Kidney epithelial cell (primary cell): ENCODE measurements around the gene RAP1A. TPM values are rescaled to one million over a fixed set of nuclear protein-coding genes. Genes with fewer than 3 reads are reported as not detected.

Source experiments
- DNase-seq: peaks from one replicate; pipeline ENCODE4 v3.0.0-alpha.2; 2010; ENCODE audit warnings: low read depth
- H3K27me3 ChIP-seq: 2 replicates; pipeline ENCODE4 v1.6.0; 2011; ENCODE audit warnings: low read length; ENCODE audit not compliant: control insufficient read depth, insufficient read depth
- H3K36me3 ChIP-seq: 2 replicates; pipeline ENCODE4 v1.5.1; 2011; ENCODE audit warnings: low read length; ENCODE audit not compliant: control insufficient read depth, insufficient read depth
- H3K4me3 ChIP-seq: 2 replicates; pipeline ENCODE4 v1.5.1; 2011; ENCODE audit warnings: low read depth, mild to moderate bottlenecking, control low read depth, low read length
- CTCF ChIP-seq: IDR thresholded peaks from 2 replicates; pipeline ENCODE4 v1.5.1; 2011; ENCODE audit warnings: mild to moderate bottlenecking, moderate library complexity, low read length, control low read depth, inconsistent platforms; ENCODE audit not compliant: insufficient read depth, poor library complexity, severe bottlenecking
- total RNA-seq: library from RNA; depleted of rRNA; stranded (reverse); fragments of >200 nt; gene quantifications from 2 replicates; pipeline ENCODE4 v1.2.3, GENCODE V29; 2015

The RAP1A gene
- total RNA-seq, 1 donor from 2014 or later, result 39.2 TPM

GRCh38 chr1:111691886-111692285, 72.3 kb downstream of the RAP1A start:
- no peak for DNase-seq
- Histone ChIP-seq H3K4me3 (no peak overlapping the region), H3K36me3 (no peaks in the 10 kb centered on the region), H3K27me3 (no peaks in the 10 kb centered on the region)
- TF ChIP-seq CTCF, result no peak

- Histone ChIP-seq H3K36me3 (no peaks in the 10 kb centered on the region), H3K4me3 (no peak overlapping the region), H3K27me3 (no peaks in the 10 kb centered on the region)
- no peak for TF ChIP-seq CTCF
- no peak for DNase-seq
Observed at GRCh38 chr1:111695801-111696200, 76.2 kb downstream of the RAP1A start.

DNA sequence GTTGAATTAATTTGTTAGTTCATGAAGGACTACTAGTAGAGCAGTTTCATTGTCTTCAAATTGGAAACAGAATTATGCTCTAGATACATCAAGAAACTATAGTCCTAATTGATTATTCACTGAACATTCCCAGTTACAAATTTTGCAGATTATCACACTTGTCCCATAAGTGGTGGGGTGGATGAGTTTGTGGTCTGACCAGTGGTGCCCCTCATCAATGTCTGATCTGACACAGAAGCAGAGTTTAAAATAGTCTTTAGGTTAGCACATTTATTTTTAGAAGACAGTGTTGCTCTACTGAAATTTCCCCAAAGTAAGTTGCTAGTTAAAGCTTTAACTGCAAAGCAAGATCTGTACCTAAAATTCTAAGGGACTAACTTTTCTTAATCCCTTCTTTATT, 76.7 kb downstream of the RAP1A start:
- Histone ChIP-seq H3K4me3 (no peak overlapping the region), H3K36me3 (no peaks in the 10 kb centered on the region), H3K27me3 (no peaks in the 10 kb centered on the region)
- DNase-seq, result no peak
- no peak for TF ChIP-seq CTCF

DNA sequence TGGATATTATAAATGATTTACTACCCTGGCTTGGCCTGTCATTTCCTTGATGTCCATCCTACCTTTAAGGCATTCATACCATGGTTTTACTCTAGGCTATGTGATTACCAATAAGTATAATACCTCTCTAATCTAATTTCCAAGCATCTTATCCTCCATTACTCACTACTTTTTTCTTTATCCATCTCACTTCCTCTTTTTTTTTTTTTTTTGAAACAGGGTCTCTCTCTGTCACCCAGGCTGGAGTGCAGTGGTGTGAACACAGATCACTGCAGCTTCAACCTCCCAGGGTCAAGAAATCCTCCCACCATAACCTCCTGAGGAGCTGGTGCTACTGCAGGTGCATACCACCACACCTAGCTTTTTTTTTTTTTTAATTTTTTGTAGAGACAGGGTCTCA, 79.7 kb downstream of the RAP1A start:
- Histone ChIP-seq H3K4me3 (no peak overlapping the region), H3K36me3 (no peaks in the 10 kb centered on the region), H3K27me3 (no peaks in the 10 kb centered on the region)
- no peak for DNase-seq
- no peak for TF ChIP-seq CTCF

DNA sequence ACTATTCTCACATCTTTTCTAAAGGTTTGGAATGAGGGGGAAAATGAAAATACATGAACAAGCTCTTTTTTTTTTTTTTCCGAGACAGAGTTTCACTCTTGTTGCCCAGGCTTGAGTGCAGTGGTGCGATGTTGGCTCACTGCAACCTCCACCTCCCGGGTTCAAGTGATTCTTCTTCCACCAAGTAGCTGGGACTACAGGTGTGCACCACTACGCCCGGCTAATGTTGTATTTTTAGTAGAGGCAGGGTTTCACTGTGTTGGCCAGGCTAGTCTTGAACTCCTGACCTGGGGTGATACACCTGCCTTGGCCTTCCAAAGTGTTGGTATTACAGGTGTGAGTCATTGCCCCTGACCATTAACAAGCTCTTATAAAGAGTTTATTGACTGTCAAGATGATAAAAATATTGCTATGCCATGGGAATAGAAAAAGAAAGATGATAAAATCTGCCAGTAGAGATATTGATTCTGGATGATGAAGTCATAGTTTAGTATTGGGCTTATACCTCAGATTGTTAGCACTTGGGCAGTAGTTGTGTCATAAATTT, 83.0 kb downstream of the RAP1A start:
- no peaks in the 10 kb centered on the region for H3K27me3 ChIP-seq
- no peak overlapping the region for H3K4me3 ChIP-seq
- no peaks in the 10 kb centered on the region for H3K36me3 ChIP-seq
- DNase-seq, result no peak
- TF ChIP-seq CTCF, result no peak

GRCh38 chr1:111704240-111704639, 84.7 kb downstream of the RAP1A start:
- TF ChIP-seq CTCF, result no peak
- Histone ChIP-seq H3K27me3 (no peaks in the 10 kb centered on the region), H3K36me3 (no peaks in the 10 kb centered on the region), H3K4me3 (no peak overlapping the region)
- DNase-seq, result no peak
